NCI-H69 (cell line): ENCODE data around the gene TNFRSF19.

Experiments
- DNase-seq: peaks from one replicate; lab custom pipeline; 2025; lab: John Stamatoyannopoulos, UW

Gene TNFRSF19

DNA sequence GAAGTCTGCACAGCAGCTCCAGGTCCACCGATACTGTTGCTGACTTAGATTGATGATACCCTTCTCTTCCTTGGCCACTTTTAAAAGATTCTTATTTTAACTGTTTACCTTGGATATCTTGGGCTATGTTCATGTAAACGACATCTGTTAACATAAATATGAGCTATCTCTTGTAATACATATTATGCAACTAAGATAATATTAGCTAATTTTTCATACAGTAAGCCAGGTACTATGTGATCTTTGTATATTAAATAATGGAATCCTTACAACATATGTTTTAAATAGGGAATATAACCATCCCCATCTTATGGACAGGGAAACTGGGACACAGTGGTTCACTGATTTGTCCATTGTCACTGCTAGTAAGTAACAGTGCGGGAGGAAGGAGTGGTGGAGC is 37.9 kb downstream of the TNFRSF19 start:
- DNase-seq = no peak

DNA sequence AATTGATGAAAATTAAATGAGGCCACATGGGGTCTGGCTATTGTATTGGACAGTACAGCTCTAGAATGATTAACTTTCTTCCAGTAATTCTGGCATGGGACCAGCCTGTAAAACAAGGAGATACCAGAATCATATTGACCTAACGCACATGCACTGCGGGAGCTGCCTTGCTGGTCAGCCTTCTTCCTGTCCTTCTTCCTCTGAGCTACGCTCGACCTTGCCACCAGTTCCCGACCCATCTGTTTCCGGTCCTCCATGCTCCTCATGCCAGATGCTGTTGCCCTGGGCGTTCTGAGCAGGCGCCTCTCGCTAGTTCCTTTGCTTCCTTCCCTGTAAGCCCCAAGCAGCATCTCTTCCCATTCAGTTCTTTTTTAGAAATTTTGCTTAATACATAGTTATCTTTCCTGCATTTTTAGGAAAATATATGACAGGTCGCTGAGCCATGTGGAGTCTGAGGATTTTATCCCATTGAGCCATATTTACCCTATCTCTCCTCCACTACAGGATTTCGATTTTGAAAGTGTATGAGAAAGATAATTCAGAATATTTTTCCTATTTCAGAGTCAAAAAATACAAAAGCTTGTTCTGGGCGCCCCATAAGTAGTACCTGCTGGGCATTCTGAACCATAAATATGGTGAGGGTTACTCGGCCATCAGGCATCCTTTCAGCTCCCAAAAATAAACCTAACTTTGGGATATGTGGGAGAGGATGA is 38.6 kb downstream of the TNFRSF19 start:
- peak; percentile 95 for DNase-seq

- peak; percentile 47 for DNase-seq
Observed at GRCh38 chr13:23609414-23609760, 39.2 kb downstream of the TNFRSF19 start.

GRCh38 chr13:23609874-23610576 is 39.8 kb downstream of the TNFRSF19 start:
- peak; percentile 52 for DNase-seq

DNA sequence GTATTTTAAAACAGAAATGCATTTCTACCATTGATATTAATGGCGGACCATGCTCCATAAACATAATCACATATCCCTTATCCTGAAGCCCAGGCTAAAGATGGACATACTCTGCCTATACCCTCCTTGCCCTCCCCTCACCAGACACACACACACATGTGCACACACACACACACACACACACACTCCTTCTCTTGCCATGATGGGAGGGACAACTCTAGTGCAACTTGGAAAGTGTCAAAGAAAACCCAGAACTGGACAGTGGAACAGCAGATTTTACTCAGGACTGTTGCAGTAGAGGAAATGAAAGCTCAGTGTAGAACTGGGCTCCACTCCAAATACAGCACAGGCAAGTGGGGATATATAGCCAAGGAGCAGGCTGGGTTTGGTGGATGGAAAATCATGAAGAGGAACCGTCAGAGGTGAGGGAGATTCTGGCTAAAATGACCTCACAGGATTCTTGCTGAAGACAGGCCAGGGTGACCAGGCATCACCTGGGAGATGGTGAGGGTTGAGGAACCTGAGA is 40.8 kb downstream of the TNFRSF19 start:
- peak; percentile 16 for DNase-seq

DNA sequence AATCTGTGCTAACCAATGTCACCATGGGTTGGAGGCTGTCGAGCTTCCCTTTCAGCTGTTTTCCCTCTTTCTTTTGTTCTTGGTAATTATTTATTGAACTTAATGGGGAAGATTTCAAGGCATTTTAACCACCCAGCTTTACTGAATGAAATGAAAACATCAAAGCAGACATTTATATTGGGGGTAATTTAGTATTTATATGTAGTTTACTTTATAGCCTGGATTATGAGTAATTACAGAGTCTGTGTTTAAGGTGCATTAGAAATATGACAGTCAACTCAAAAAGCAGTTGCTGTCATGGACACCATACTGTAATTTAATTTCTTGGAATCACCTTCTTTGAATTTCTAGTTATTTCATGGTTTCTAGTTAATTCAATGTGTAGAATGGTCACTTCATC is 42.0 kb downstream of the TNFRSF19 start:
- peak; percentile 73 for DNase-seq

- no peak for DNase-seq
Observed at GRCh38 chr13:23612731-23613130, 42.5 kb downstream of the TNFRSF19 start.

GRCh38 chr13:23613596-23613995 is 43.4 kb downstream of the TNFRSF19 start:
- DNase-seq = no peak

- no peak for DNase-seq
Observed at GRCh38 chr13:23615395-23616081, 45.3 kb downstream of the TNFRSF19 start.

GRCh38 chr13:23616228-23616627 is 46.0 kb downstream of the TNFRSF19 start:
- no peak for DNase-seq

- DNase-seq = no peak
Observed at GRCh38 chr13:23617551-23618024, 47.4 kb downstream of the TNFRSF19 start.

- DNase-seq = no peak
Observed at GRCh38 chr13:23618341-23618740, 48.1 kb downstream of the TNFRSF19 start.

- DNase-seq = no peak
Observed at GRCh38 chr13:23619068-23619855, 49.0 kb downstream of the TNFRSF19 start.

DNA sequence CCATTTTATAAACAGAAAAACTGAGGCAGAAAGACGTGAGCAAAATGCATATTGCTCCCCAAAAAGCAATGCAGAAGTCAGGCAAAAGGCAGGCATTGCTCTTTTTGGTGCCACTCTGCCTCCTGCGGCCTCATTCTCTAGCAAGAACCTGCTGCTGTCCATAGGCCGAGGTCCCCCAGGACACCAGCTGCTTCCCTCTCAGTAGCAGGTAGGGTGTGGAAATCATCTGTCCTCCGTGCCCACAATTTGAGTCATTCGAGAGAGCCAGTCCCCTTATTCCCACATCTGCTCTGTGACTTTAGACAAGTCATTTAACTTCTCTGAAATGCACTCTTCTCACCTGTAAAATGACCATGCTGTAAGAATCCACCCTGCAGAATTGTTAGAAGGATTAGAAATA is 50.0 kb downstream of the TNFRSF19 start:
- DNase-seq = no peak

DNA sequence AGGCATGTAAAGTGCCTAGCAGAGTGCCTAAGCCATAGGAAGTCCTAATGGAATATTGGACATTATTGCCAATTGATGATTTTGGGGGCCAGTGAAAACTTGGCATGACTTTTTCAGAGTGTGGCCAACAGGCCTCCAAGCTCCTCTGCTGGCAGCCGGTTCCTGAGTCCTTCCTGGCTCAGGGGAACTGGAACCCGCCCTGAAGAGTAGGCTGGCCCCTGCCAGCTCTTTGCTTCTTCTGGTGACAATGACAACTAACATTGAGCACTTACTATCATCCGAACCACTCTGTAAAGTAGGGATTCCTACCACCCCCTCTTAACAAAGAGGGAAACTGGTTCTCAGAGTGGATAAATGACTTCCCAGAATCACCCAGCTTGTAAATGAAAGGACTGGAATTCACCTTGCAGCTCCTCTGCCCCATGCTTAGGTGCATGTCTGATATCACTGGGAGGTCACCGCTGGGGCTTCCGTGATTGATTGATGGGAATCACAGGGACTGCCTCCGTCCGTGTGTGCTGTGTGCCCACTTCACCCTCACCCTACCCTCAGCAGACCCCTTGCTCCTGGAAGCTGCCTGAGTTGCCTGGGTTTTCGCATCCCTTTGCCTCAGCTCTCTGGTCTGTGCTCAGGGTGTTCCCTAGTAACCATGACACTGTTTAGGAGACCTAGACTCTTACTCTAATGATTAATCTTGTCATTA is 50.6 kb downstream of the TNFRSF19 start:
- DNase-seq = no peak

- no peak for DNase-seq
Observed at GRCh38 chr13:23621316-23621645, 51.1 kb downstream of the TNFRSF19 start.

DNA sequence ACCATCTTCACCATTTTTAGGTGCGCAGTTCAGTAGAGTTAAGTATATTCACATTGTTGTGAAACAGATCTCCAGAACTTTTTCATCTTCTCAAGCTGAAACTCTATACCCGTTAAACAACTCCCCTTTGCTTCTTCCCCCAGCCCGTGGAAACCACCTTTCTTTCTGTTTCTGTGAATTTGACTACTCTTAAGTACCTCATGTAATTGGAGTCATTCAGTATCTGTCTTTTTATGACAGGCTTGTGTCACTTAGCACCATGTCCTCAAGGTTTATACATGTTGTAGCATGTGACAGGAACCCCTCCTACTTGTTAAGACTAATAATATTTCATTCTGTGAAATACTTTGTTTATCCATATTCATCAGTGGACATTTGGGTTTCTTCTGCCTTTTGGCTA is 52.8 kb downstream of the TNFRSF19 start:
- no peak for DNase-seq

- DNase-seq = no peak
Observed at GRCh38 chr13:23623394-23623793, 53.2 kb downstream of the TNFRSF19 start.

GRCh38 chr13:23626700-23627099 is 56.5 kb downstream of the TNFRSF19 start:
- DNase-seq = no peak

DNA sequence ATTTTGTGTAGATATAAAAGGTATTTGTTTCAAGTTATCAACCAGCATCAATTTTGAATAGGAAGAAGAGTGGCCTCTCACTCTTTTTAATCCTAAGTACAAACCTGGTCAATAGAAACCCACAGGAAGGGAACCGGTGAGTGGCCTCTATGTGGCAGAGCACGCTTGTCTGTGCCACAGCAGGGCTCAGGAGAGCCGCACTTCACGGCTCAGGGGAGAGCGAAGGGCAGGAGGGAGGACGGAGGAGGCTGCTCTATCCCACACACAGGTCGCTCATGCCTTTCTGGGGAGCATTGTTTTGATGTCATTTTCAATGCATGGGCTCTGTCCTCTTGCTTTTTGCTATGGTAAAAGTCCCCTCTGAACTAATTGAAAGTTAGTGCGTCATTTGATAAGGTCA is 57.2 kb downstream of the TNFRSF19 start:
- no peak for DNase-seq

DNA sequence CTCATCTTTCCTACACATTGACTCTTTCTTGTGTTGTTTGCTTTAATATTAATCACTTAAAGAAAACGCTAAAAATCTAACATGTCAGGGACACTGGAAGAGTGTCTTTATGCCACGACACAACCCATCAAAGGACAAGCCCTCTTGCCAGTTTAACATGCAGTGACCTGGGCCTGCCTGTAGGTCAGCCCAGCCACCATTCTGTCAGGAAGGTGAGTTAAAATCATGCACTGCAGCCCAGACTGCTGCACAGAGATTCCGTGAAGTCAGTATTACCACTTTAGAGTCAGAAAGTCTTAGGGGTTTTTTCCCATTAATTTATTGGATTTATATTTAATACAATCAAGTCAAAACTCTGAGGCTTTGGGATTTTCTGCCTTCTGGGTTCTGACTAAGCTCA is 58.0 kb downstream of the TNFRSF19 start:
- peak; percentile 4 for DNase-seq
